SU-DHL-6 (cell line): ENCODE measurements around the gene JADE2.
"Not testable (repeated sequence)": the region's sequence is repeated elsewhere in the genome, so short reads cannot be mapped to it uniquely, and the experiment has no call there.

Experiments
- H2AFZ ChIP-seq: fragments of 200-600 bp; sonication (generic); 2 replicates; pipeline ENCODE4 v1.6.1; 2014; ENCODE audit warnings: low read depth, mild to moderate bottlenecking, moderate library complexity, mixed read lengths, antibody characterized with exemption, low read length; ENCODE audit not compliant: severe bottlenecking
- H3F3A ChIP-seq: fragments of 200-600 bp; shearing (Covaris generic); 2 replicates; pipeline ENCODE4 v1.6.0; 2016; ENCODE audit warnings: antibody characterized with exemption, mild to moderate bottlenecking; ENCODE audit not compliant: insufficient read depth
- H3K27ac ChIP-seq: fragments of 200-600 bp; sonication (generic); 2 replicates; pipeline ENCODE4 v1.5.1; 2016; ENCODE audit warnings: low read depth, mild to moderate bottlenecking, low read length, moderate library complexity, mixed read lengths
- H3K27me3 ChIP-seq: fragments of 200-600 bp; sonication (generic), shearing (Covaris generic); 2 replicates; pipeline ENCODE4 v1.6.0; 2014; ENCODE audit warnings: mild to moderate bottlenecking, low read length
- H3K36me3 ChIP-seq: fragments of 200-600 bp; sonication (generic); 2 replicates; pipeline ENCODE4 v1.6.1; 2014; ENCODE audit warnings: mild to moderate bottlenecking, low read length, mixed read lengths
- H3K4me2 ChIP-seq: fragments of 300-600, 200-600 bp; shearing (Covaris generic), sonication (generic); 2 replicates; pipeline ENCODE4 v1.6.0; 2014; ENCODE audit warnings: low read length, low read depth, mild to moderate bottlenecking; ENCODE audit not compliant: poor library complexity, severe bottlenecking
- H3K4me3 ChIP-seq: fragments of 200-600 bp; sonication (generic); 2 replicates; pipeline ENCODE4 v1.5.1; 2014; ENCODE audit warnings: antibody characterized with exemption, low read length, mild to moderate bottlenecking, mixed read lengths; ENCODE audit not compliant: insufficient read depth, poor library complexity, severe bottlenecking
- H3K79me2 ChIP-seq: fragments of 200-600 bp; sonication (generic); 2 replicates; pipeline ENCODE4 v1.6.1; 2014; ENCODE audit warnings: mild to moderate bottlenecking, low read length, moderate library complexity; ENCODE audit not compliant: insufficient read depth
- H3K9ac ChIP-seq: fragments of 200-600 bp; sonication (generic); 2 replicates; pipeline ENCODE4 v1.7.0; 2014; ENCODE audit warnings: mild to moderate bottlenecking, low read length
- H3K9me2 ChIP-seq: fragments of 200-600 bp; sonication (generic); replicated peaks from 2 replicates; pipeline ENCODE4 v1.6.1; 2014; ENCODE audit warnings: low read length; ENCODE audit not compliant: insufficient read depth
- H3K9me3 ChIP-seq: fragments of 200-600 bp; sonication (generic); 2 replicates; pipeline ENCODE4 v1.6.1; 2014; ENCODE audit warnings: low read length, mixed read lengths; ENCODE audit not compliant: insufficient read depth
- H4K20me1 ChIP-seq: fragments of 200-600 bp; sonication (generic); 2 replicates; pipeline ENCODE4 v1.6.1; 2014; ENCODE audit warnings: low read depth, mild to moderate bottlenecking, antibody characterized with exemption, low read length, moderate library complexity, mixed read lengths
- CTCF ChIP-seq: fragments of 200-600 bp; sonication (generic); IDR thresholded peaks from one replicate; pipeline ENCODE4 v1.5.1; 2017; ENCODE audit warnings: antibody characterized with exemption, mild to moderate bottlenecking, low read length, moderate library complexity; ENCODE audit not compliant: insufficient read depth, poor library complexity, severe bottlenecking
- EZH2phosphoT487 ChIP-seq: fragments of 200-600 bp; sonication (generic), shearing (Covaris generic); conservative IDR thresholded peaks from 2 replicates; pipeline ENCODE4 v1.6.1; 2018; ENCODE audit warnings: mild to moderate bottlenecking, antibody characterized with exemption, low read length, moderate library complexity, mixed read lengths

The JADE2 gene

GRCh38 chr5:134512661-134512999 is 12.8 kb upstream of the JADE2 start:
- Histone ChIP-seq H3K4me3 (no peak overlapping the region), H3K9ac (no peak overlapping the region), H3K27ac (no peak overlapping the region), H3K36me3 (no peaks in the 10 kb centered on the region), H3F3A (no peaks in the 10 kb centered on the region), H4K20me1 (no peaks in the 10 kb centered on the region), H3K9me2 (no peaks in the 10 kb centered on the region), H3K27me3 (no peaks in the 10 kb centered on the region), H3K4me2 (no peak overlapping the region), H3K79me2 (no peaks in the 10 kb centered on the region), H2AFZ (no peak overlapping the region), H3K9me3 (no peaks in the 10 kb centered on the region)
- TF ChIP-seq CTCF (no peak), EZH2phosphoT487 (no peak)

GRCh38 chr5:134515801-134516200 is 9.7 kb upstream of the JADE2 start:
- Histone ChIP-seq H3K27me3 (no peaks in the 10 kb centered on the region), H2AFZ (no peak overlapping the region), H3K4me2 (no peak overlapping the region), H3K4me3 (no peak overlapping the region), H4K20me1 (no peaks in the 10 kb centered on the region), H3K36me3 (no peaks in the 10 kb centered on the region), H3F3A (no peaks in the 10 kb centered on the region), H3K9me2 (no peaks in the 10 kb centered on the region), H3K9ac (no peak overlapping the region), H3K79me2 (no peaks in the 10 kb centered on the region), H3K27ac (no peak overlapping the region), H3K9me3 (no peaks in the 10 kb centered on the region)
- TF ChIP-seq CTCF (no peak), EZH2phosphoT487 (no peak)

- not testable (repeated sequence) for H2AFZ ChIP-seq, H3K79me2 ChIP-seq, H3K4me3 ChIP-seq, H3K36me3 ChIP-seq, H3F3A ChIP-seq, H3K9me2 ChIP-seq, H3K27ac ChIP-seq, H4K20me1 ChIP-seq, H3K27me3 ChIP-seq, H3K9ac ChIP-seq, H3K9me3 ChIP-seq, H3K4me2 ChIP-seq
These were observed 8.5 kb upstream of the JADE2 start for GRCh38 chr5:134516984-134517383.

- TF ChIP-seq EZH2phosphoT487 (no peak), CTCF (no peak)
- no peaks in the 10 kb centered on the region for H3K79me2 ChIP-seq
- H4K20me1 ChIP-seq = no peaks in the 10 kb centered on the region
These were observed 7.9 kb upstream of the JADE2 start for GRCh38 chr5:134517553-134517952.

More at GRCh38 chr5:134517553-134517952, 7.9 kb upstream of the JADE2 start:
- no peaks in the 10 kb centered on the region for H3K9me3 ChIP-seq
- no peak overlapping the region for H3K9ac ChIP-seq
- no peak overlapping the region for H3K27ac ChIP-seq
- no peaks in the 10 kb centered on the region for H3K27me3 ChIP-seq
- no peak overlapping the region for H3K4me2 ChIP-seq
- H2AFZ ChIP-seq = no peak overlapping the region
- no peak overlapping the region for H3K4me3 ChIP-seq
- H3K36me3 ChIP-seq = no peaks in the 10 kb centered on the region
- peaks cover 4% of the 10 kb centered on the region; the same call in 1 of the 2 replicates for H3F3A ChIP-seq
- H3K9me2 ChIP-seq = no peaks in the 10 kb centered on the region
